Ovary (tissue), 9 donors: ENCODE results near the gene NDUFC2. TPM values are rescaled to one million over a fixed set of nuclear protein-coding genes. Genes with fewer than 3 reads are reported as not detected.
A peak's percentile ranks its signal among the peaks of the same experiment; 100 is the strongest.

Experiments used
- DNase-seq, 5 donors: peaks; one replicate each; pipeline ENCODE4 v3.0.0-alpha.2; 2019 to 2020
- H3K27ac ChIP-seq, 2 donors: fragments of 200-600 bp; one replicate each; pipeline versions ENCODE4 v1.5.1 to v1.8.0; 2019 to 2022
- H3K27me3 ChIP-seq: fragments of 200-600 bp; one replicate; pipeline ENCODE4 v1.8.0; 2022
- H3K36me3 ChIP-seq: fragments of 200-600 bp; sonication (generic); one replicate; pipeline ENCODE4 v1.5.1; 2019
- H3K4me1 ChIP-seq: one replicate; pipeline ENCODE4 v1.8.1; 2013; ENCODE audit warnings: mild to moderate bottlenecking, moderate library complexity; ENCODE audit not compliant: insufficient read depth
- H3K4me3 ChIP-seq: fragments of 200-600 bp; sonication (generic); one replicate; pipeline ENCODE4 v1.5.1; 2017
- H3K9me3 ChIP-seq, 2 donors: fragments of 200-600 bp in 1 of 2; sonication (generic) in 1 of 2; one replicate each; pipeline versions ENCODE4 v1.5.1 to v1.8.1; 2013 to 2019; ENCODE audit warnings: mild to moderate bottlenecking in 1 of 2, moderate library complexity in 1 of 2
- EP300 ChIP-seq: sonication (generic); formaldehyde crosslinking; IDR thresholded peaks from one replicate; pipeline ENCODE4 v1.6.1; 2017; ENCODE audit warnings: antibody characterized with exemption
- POLR2A ChIP-seq: fragments of 450-650 bp; IDR thresholded peaks from one replicate; pipeline ENCODE4 v1.6.1; 2017; ENCODE audit warnings: antibody characterized with exemption, mild to moderate bottlenecking, moderate library complexity
- WGBS, 3 donors: extraction: QIAGEN DNeasy Blood & Tissue Kit in 1 of 3; methylation state at CpG; one replicate each; pipeline versions ENCODE4 v1.1.5 to v1.1.7; 2013 to 2017; 5-methylcytosine and 5-hydroxymethylcytosine counted together
- intact Hi-C, 4 donors: fragments of 100-400 bp; cut with DNase I; formaldehyde crosslinking; loops; one replicate each; pipeline versions ENCODE4 v1.11.0 to v1.15.1; 2022 to 2023
- polyA plus RNA-seq, 2 donors: library from polyadenylated mRNA; stranded (reverse); fragments of 200-250 nt in 1 of 2; fragments of 350-450 nt in 1 of 2; fragmentation: Illumina TruSeq in 1 of 2; extraction: RNeasy Lipid Tissue Mini Kit (QIAGEN cat#74804) in 1 of 2; gene quantifications; one replicate each; pipeline ENCODE4 v1.2.3, GENCODE V29; 2013 to 2014
- total RNA-seq, 7 donors: library from RNA; depleted of rRNA in 2 of 7; stranded (reverse); fragments of >200 nt in 2 of 7; fragmentation: NEBNext Ultra II Directional in 3 of 7; extraction: Animal tissue kit (Norgen Biotek cat#: 25700) in 3 of 7; gene quantifications; one replicate each; pipeline versions ENCODE4 v1.1.0 to v1.2.4, GENCODE V29; 2016 to 2023
- TF ChIP-seq, protein P1 (sequence below), 3 donors: fragments of 450-650 bp in 2 of 3; fragments of 200-600 bp in 1 of 3; IDR thresholded peaks; one replicate each; pipeline versions ENCODE4 v1.5.1 to v1.8.0; 2016 to 2022; ENCODE audit warnings: antibody characterized with exemption in 3 of 3, mild to moderate bottlenecking in 1 of 3
- donor health status: DM: no; HTN: no; CAD: no; lungs with moderate emphysema.
- donor health status: DM: no; HTN: no; CAD: no.
- donor health status: Bipolar disorder and iron deficiency.
- donor health status: DM: yes; HTN: yes; CAD: no.
- donor health status: DM: no; HTN: no; CAD: no.
- donor health status: DM: yes; HTN: yes; CAD: no.

NDUFC2 gene
- total and polyA plus RNA-seq, 9 donors = 59.0 to 158 (median 127) TPM

DNA sequence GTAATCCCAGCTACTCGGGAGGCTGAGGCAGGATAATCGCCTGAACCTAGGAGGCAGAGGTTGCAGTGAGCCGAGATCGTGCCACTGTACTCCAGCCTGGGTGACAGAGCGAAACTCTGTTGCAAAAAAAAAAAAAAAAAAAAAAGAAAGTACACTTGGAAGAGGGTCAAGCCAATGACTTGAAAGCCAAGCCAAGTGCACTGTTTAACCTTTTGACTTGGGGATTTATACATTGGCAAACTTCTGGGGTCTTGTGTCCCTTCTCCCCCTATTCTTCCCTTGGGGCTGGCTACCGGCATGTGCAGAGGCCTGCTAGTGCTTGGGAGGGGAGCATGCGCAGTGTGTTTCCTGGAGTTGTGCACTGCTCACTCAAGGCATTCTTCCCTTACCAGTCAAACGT is 30.3 kb downstream of the NDUFC2 start:
- TF ChIP-seq EP300 (no peak), POLR2A (no peak)
- TF ChIP-seq, protein P1, sequence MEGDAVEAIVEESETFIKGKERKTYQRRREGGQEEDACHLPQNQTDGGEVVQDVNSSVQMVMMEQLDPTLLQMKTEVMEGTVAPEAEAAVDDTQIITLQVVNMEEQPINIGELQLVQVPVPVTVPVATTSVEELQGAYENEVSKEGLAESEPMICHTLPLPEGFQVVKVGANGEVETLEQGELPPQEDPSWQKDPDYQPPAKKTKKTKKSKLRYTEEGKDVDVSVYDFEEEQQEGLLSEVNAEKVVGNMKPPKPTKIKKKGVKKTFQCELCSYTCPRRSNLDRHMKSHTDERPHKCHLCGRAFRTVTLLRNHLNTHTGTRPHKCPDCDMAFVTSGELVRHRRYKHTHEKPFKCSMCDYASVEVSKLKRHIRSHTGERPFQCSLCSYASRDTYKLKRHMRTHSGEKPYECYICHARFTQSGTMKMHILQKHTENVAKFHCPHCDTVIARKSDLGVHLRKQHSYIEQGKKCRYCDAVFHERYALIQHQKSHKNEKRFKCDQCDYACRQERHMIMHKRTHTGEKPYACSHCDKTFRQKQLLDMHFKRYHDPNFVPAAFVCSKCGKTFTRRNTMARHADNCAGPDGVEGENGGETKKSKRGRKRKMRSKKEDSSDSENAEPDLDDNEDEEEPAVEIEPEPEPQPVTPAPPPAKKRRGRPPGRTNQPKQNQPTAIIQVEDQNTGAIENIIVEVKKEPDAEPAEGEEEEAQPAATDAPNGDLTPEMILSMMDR (IDR thresholded peaks at IDR 0.05) = no peak
- Histone ChIP-seq H3K4me1 (no peaks in the 10 kb centered on the region), H3K4me3 (no peak overlapping the region), H3K9me3 (no peaks in the 10 kb centered on the region), H3K27me3 (no peaks in the 10 kb centered on the region), H3K36me3 (no peaks in the 10 kb centered on the region), H3K27ac (no peak overlapping the region)
- DNase-seq = no peak
- WGBS, 3 donors = 80 to 86% (median 84%) methylated on average over 8 of the region's 8 CpGs
- intact Hi-C loops = no loop called here

DNA sequence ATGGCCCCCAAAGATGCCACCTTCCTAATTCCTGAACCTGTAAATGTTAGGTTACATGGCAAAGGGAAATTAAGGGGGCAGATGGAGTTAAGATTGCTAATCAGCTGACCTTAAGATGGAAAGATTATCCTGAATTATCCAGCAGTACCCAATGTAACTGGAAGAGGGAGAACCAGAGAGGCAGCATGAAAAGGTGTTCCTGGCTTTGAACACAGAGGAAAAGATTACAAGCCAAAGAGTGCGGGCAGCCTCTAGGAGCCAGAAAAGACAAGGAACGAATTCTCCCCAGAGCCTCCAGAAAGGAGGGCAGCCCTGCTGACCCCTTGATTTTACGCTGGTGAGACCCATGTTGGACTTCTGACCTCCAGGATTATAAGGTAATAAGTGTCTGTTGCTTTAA is 31.1 kb downstream of the NDUFC2 start:
- intact Hi-C loops = no loop called here
- TF ChIP-seq, protein P1 (IDR thresholded peaks at IDR 0.05) = no peak
- TF ChIP-seq POLR2A (no peak), EP300 (no peak)
- WGBS, 3 donors = 88 to 90% (median 89%) methylated on average over 3 of the region's 3 CpGs

DNA sequence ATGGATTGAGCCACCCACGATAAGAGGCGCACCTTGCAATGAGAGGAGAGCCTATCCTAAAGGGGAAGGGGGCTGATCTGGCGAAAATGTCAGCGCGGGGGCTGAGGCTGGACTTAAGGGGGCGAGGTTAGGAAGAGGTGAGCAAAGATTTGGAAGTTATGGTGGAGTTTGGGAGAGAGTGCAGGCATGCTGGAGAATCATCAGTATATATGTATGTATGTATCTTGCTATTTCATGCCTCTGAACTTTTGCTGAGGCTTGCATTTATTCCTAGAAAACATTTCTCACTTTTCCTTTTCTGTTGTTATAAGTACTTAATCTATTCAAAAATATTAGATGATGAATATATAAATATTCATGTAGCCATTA is 33.2 kb downstream of the NDUFC2 start:
- WGBS, 3 donors = 12 to 21% (median 14%) methylated on average over 6 of the region's 6 CpGs
- Histone ChIP-seq H3K4me1 (no peaks in the 10 kb centered on the region), H3K27ac (no peak overlapping the region), H3K4me3 (no peak overlapping the region), H3K36me3 (no peaks in the 10 kb centered on the region), H3K27me3 (no peaks in the 10 kb centered on the region), H3K9me3 (no peaks in the 10 kb centered on the region)
- intact Hi-C loops = no loop called here
- TF ChIP-seq POLR2A = no peak
- no peak for TF ChIP-seq EP300
- TF ChIP-seq, protein P1 (IDR thresholded peaks at IDR 0.05) = no peak
- no peak for DNase-seq

More for the DNA sequence above, 31.1 kb downstream of the NDUFC2 start:
- Histone ChIP-seq H3K9me3 (no peaks in the 10 kb centered on the region), H3K4me1 (no peaks in the 10 kb centered on the region), H3K27ac (no peak overlapping the region), H3K4me3 (no peak overlapping the region), H3K36me3 (no peaks in the 10 kb centered on the region), H3K27me3 (no peaks in the 10 kb centered on the region)
- no peak for DNase-seq

DNA sequence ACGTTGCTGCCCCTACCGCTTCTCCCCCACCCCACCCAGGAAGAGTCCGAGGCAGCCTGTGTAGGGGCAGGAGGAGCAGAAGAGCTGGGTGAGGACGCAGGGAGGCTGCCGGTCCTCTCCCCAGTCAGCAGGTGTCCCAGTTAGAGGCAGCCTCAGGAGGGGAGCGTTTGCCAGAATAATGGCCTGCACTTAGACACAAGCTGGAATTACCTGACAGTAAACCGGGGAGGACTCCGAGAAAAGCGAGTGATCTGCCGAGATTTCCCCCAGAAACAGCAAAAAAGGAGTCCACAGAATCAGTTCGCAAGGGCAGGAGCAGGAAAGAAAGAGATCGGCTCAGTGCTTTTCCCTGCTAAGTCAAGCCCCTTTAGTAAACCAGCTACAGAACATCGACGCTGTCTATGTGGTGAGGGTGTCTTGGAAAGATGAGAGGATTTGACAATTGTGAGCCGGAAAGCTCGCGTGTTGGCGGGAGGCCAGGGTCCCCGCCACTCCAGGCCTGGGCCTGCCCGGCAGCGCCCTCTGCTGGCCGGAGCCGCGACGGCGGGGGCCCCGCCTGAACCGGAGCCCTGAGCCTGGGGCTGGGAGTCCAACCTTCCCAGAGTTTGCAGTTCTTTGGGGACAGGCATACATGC is 33.7 kb downstream of the NDUFC2 start:
- H3K27ac ChIP-seq = peak overlapping the region; percentile 23 to 68
- DNase-seq = peak; percentile 78 to 91 (median 88)
- 1% methylated on average over 28 of the region's 28 CpGs for WGBS, 3 donors
- peak overlapping the region; percentile 38 for H3K4me3 ChIP-seq
- intact Hi-C loops = no loop called here
- no peaks in the 10 kb centered on the region for H3K4me1 ChIP-seq
- no peaks in the 10 kb centered on the region for H3K27me3 ChIP-seq
- no peaks in the 10 kb centered on the region for H3K9me3 ChIP-seq
- no peaks in the 10 kb centered on the region for H3K36me3 ChIP-seq
- TF ChIP-seq, protein P1 (IDR thresholded peaks at IDR 0.05) = peak; percentile 91 to 100 (median 93)
- TF ChIP-seq EP300 = no peak
